SIG-M5 treated with dmso at 0.1 percent for 504 hours (cell line): ENCODE measurements around the gene PTOV1.
A peak's percentile ranks its signal among the peaks of the same experiment; 100 is the strongest.

Source experiments
- DNase-seq: peaks from one replicate; lab custom pipeline; 2025; ENCODE audit not compliant: unreplicated experiment; lab: John Stamatoyannopoulos, UW

Gene PTOV1

DNA sequence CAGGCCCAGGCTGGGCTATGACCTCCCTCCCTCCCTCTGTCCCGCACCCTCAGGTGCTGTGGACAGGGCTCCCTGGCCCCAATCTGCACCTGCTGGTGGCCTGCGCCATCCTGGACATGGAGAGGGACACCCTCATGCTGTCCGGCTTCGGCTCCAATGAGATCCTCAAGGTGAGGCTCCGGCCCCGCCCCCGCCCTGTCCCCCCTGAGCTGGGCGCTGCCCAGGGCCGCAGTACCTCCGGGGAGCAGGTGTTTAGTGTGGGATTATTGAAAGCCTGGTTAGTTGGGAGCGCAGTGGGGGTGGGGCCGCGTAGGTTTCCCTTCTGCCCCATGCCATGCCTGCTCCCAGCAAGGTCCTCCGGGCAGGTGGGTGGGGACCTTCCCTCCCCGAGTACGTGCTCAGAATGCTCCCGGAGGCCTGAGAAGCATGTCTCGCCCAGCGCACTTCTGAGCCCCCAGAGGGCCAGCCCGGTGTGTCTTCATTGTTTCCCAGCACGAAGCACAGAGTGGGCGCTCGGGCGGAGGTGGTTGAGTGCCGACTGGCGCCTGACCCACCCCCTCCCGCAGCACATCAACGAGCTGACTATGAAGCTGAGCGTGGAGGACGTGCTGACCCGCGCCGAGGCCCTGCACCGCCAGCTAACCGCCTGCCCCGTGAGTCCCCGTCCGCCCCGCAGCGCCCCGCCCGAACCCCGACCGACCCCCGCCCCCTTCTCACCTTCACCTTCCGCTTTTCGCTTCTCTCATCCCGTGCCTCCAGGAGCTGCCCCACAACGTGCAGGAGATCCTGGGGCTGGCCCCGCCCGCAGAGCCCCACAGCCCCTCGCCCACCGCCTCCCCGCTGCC lies 36.9 kb downstream of the PTOV1 start:
- DNase-seq, result no peak

DNA sequence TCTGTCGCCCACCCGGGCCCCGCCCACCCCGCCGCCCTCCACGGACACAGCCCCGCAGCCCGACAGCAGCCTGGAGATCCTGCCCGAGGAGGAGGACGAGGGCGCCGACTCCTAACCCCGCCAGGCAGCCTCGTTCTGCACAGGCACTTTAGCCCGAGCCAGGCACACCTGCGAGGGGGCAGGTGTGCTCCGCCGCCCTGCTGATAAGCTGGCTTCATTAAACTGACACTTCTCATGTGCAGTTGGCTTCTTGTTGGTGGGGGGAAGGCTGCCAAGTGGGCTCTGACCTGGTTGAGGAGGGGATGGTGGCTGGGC lies 37.5 kb downstream of the PTOV1 start:
- no peak for DNase-seq

DNA sequence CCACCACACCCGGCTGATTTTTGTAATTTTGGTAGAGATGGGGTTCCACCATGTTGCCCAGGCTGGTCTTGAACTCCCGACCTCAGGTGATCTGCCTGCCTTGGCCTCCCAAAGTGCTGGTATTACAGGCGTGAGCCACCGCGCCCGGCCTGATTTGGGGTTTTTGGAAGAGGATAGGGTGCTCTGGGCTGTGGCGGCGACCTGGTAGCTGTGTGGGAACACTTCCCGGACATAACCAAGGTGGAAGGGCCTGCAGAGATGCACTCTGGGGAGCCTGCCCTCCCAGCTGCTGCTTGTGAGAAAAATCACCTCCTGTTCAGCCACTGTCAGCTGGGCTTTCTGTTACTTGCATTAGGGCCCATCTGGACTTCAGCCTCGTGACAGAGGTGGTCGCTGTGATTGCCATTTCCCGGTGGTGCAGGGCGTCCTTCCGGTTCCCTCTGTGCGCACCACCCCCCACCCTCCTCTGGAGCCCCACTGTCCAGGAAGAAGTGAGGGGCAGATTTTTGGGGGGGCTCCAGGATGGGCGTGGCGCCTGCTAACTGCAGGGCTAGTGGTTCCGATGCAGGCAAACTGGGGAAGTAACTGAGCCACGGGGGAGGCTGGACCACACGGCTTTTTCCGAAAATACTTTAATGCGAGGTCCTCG lies 38.2 kb downstream of the PTOV1 start:
- DNase-seq, result no peak

DNA sequence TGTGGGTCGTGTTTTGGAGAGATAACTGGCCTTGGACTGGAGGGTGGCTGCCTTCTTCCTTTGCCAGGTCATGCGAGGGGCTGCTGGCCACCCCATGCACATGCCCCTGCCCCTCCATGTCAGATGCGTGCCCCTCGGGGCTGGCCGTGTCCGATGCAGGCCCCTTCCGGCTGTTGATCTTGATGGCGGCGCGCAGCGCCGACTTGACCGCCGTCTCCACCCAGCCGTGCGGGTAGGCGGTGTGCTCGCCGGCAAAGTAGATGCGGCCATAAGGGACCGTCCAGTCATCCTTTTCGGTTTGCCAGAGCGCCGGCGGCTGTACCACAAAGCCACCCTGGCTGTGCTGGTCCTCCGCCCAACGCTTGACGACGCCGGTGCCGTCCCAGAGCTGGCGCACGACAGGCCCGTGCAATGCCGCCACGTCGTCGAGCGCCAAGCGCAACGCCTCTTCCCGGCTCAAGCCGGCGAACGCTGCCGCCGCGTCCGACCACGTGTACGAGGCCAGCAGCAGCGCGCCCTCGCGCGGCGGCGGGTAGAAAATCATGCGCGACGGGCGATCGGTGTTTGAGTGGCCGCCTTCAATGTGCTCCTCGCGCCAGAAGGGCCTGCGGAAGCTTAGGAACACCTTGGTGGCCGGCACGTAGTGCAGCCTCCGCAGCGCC lies 38.9 kb downstream of the PTOV1 start:
- DNase-seq, result peak; percentile 10

DNA sequence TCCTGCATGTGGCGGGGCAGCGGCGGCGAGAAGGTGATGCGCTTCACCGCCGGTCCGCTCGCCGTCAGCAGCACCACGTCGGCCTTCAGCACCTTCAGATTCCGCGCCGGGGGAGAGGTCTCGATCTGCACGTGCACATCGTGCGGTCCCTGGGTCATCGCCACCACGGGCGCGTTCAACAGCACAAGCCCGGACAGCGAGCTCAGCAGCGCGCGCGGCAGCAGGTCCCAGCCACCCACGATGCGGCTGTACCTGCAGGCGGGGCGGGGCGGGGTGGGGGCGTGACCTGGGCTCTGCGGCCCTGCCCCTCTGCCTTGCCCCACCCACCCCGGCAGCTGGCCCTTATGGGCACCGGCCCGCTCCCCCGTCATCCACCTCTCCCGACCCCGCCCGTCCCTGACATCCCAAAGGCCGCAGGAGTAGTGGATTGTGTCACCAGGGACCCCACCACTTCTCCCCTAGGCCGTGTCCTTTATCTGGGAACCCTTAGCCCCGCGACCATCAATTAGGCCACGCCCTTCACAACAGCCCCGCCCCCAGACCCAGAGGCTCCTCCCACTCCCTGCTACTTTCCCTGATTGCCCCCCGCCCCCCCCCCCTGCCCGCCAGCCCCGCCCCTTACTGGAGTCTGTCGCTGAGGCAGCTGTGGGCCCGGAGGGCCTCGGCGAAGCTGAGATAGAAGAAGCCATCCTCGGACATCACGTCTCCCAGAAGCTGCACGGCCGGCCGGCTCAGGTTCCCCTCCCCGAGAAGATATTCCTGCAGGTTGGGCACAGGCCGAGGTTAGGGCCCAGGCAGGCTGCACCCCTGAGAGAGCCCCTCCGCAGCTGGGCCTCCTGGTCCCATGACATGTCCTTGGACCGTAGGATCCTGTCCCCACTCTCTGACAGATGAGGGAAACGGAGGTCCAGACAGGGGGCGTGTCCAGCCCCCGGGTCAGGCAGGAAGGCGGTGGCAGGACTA lies 39.7 kb downstream of the PTOV1 start:
- no peak for DNase-seq

DNA sequence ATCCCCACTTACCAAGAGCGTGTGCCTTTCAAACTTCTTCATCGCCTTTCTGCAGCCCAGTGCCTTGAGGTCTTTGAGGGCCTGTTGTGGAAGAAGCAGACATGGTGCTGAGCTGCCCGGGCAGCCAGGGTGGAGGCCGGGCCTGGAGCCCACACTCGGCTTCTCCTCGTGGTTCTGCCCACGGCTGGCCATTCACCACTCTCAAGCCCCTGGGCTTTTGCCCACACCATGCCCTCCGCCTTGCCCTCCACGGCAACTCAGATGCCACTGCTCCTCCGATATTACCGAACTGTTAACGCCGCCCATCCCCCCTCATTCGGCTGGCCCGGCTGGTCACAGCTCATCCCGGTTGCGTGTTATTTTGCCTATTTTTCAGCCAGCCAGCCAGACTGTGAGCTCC lies 40.4 kb downstream of the PTOV1 start:
- no peak for DNase-seq

DNA sequence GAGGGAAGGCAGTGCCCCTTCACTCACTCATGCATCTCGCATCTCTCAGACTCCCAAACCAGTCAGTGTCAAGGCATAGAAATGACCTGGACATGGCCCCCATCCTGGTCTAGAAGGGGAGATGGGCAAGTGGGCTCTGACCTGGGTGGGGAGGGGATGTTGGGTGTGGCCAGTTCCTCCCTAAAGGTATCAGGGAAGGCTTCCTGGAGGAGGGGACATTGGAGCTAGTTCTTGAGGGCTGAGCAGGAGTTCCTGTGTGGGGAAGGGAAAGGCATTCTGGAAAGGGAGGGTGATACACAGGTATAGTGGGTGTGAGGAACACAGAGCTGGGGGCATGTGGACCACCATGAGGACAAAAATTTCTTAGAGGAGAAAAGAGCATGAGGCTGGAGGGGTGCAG lies 41.8 kb downstream of the PTOV1 start:
- no peak for DNase-seq

DNA sequence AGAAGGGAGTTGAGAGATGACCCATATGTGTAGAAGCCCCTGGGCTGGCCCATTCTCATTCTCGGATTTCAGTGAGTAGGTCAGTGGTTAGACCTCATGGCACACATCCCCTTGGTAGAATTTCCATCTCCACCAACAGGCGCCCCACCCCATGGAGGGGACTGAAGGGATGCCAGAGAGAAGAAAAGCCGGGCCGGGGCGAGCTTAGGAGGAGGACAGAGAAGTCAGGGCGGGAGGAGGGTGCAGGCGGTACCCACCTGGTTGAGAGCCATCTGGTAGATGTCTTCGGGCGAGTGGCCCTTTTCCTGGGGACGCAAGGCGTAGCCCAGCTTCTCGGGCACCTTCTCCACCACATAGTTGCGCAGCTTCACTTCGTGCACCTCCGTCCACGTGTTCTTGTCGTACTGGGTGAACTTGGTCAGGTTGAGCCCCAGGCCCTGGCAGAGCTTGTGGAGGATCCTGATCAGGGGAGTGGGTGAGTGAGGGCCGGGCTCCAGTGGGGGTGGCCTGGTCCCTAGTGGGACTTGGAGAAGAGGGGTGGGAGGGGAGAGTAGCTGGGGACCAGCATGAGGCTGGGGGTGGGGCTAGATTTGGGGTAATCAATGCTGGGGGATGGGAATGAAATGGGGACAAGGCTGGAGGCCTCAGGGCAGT lies 43.2 kb downstream of the PTOV1 start:
- DNase-seq, result no peak

DNA sequence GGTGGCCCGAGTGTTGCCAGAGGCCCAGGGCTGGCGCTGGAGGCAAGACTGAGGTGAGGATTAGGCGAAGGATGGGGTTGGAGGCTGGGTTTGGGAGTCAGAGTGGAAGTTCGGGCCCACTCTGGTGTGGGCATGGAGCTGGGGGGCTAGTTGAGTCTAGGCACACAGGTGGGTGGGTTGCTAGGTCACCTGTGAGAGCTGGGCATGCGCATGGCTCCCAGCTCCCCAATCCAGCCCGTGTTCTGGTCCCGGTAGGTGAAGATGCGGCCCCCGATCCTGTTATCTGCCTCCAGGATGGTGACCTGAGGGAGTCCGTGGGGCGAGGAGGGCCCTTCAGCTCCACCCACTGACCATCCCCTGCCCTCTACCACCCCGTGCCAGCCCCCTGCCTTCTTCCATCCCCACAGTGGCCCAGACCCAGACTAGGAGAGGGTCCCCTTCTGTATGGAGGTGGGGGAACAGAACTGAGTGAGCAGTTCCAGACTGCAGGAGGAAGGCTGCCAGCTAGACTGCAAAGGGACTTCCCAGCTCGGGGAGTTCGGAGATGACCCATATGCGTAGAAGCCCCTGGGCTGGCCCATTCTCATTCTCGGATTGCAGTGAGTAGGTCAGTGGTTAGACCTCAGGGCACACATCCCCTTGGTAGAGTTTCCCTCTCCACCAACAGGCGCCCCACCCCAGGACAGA lies 44.1 kb downstream of the PTOV1 start:
- DNase-seq, result no peak

DNA sequence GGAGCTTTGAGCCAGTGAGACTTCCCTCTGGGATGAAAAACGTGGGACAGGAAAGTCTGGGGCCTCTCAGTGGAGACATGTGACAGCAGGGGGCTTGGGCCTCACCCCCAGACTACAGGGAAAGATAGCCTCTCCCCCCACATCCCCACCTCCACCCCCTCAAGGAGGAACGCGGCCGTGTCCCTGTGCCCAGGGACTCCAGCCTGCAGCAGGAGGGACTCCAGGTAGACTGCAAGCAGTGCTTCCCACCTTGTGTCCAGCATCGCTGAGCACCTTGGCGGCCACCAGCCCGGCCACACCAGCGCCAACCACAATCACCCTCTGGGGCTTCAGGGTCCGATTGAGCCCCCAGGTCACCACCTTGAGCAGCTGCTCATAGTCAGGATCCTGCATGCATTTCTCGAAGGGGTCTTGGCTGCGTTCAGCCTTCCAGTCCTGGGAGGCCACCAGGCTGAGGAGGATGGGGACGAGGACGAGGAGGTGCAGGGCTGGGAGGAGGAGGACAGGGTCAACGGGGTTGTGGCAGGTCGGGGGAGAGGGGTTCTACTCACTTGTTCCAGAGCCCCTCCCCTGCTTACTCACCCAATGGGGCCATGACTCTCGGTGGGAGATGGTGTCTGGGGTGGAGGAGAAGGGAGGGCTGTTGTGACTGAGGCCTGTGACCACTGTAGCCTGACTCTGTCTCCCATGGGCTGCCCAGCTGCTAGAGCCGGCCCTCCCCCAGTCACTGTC lies 44.8 kb downstream of the PTOV1 start:
- DNase-seq, result no peak

DNA sequence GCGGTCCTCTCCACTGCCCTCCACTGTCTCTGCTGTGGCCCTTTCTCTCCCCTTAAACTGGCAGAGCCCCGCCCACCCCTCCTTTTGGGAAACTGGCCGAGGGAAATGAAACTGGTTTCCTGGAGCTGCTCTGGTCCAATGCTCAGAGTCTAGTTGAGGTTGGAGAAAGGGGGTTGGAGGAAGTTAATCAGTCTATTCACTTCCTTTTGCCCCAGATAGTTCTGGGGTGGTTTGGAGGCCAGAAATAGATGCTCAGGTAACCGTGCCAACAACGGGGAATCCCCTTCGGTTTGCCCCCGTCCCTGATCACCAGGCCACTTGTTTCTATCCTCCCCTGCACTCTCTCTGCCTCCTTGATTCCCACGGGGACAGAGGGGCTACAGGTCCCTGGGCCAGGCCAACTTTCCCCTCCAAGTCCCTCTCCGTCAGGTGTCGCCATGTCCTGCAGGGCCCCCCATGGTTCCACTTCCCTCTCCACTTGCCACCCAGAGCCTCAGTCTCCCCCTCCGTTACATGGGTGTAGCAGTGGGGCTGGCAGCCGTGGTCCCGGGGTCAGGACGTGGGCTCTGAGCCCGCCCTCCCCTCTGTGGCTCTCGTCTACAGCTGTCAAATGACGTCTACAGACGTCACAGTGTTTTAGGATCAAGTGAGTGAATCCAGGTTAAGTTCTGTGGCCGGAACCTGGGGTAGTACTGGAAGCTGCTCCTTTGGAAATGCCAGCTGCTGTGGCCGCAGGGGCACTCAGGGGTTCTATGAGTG lies 46.1 kb downstream of the PTOV1 start, which contains the start of gene IL4I1:
TSS of gene IL4I1 (minus strand) at position 25 of the 759 bp plus-strand sequence. CDS start 727 bp downstream, outside the sequence.
- peak; percentile 88 for DNase-seq

DNA sequence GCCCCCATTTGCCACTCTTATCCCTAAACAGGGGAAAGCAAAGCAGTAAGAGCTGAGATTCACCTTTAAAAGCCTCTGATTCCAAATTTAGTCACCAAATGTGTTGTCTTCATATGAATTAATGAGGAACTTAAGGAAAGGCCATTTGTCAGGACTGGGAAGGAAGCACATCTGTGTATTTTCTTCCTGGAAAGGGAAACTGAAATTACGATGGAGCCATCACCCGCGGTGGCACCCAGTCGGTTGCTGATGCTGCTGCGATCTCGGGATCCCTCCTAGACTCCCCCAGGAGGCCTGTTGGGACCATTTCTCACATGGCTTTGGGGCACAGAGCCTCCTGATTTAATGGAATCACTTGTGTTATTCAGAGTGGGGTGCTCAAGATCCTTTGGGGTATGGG lies 53.2 kb downstream of the PTOV1 start:
- DNase-seq, result no peak

DNA sequence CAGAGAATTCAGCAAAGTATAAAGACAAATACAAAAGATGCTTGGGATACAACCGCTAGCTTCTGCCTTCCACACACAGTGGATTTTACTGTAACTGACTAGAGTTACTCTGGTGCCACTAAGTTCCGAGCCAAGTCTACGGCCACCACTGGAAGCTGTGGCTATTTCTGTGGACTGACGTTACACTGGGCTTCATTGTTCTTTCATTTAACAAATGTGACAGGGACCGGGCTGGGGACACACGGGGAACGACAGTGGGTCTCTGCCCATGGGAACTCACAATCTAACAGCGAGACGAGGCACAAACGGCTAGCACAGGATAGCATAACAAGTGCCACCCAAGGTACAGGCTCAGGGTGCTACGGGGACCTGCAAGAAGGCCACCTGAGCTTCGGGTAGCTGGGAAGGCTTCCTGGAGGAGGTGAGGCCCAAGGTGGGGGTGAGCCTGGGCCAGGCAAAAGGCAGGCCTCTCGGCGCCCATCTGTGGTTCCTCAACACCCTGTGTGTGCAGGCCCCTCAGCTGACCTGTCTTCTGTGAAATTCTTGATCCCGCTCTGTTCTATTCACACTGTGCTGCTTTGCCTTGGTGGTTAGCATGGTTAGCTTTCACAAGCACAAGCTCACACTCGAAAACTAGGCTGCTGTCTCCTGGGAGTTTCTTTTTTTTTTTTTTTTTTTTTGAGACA lies 56.1 kb downstream of the PTOV1 start:
- no peak for DNase-seq

DNA sequence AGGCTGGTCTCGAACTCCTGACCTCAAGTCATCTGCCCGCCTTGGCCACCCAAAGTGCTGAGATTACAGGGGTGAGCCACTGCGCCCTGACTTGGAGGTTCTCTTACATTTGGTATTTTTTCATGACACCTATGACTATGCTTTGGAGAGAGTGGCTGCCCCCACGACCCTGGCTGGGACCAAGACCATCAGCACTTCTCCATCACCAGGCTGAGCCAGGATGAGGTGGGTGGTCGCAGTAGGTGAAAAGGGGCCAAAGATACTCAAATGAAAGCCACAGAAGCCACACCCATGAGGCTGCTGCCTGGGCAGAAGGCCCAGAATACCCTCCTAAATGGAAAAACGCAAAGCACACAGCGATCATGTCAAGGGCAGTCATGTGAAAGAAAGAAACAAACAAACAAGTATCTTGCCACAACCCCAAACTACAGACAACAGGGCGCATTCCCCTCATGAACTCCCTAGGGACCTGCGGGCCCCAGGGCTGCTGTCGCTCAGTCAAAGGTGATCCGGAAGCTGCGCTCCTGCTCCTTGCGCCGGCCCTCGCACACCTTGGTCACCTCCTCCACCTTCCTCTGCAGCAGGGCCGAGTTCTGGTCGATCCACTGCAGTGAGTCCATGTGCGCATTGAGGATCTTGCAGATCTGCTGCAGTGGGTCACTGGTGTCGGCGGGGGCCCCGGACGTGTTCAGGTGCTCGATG lies 56.9 kb downstream of the PTOV1 start:
- DNase-seq, result no peak

DNA sequence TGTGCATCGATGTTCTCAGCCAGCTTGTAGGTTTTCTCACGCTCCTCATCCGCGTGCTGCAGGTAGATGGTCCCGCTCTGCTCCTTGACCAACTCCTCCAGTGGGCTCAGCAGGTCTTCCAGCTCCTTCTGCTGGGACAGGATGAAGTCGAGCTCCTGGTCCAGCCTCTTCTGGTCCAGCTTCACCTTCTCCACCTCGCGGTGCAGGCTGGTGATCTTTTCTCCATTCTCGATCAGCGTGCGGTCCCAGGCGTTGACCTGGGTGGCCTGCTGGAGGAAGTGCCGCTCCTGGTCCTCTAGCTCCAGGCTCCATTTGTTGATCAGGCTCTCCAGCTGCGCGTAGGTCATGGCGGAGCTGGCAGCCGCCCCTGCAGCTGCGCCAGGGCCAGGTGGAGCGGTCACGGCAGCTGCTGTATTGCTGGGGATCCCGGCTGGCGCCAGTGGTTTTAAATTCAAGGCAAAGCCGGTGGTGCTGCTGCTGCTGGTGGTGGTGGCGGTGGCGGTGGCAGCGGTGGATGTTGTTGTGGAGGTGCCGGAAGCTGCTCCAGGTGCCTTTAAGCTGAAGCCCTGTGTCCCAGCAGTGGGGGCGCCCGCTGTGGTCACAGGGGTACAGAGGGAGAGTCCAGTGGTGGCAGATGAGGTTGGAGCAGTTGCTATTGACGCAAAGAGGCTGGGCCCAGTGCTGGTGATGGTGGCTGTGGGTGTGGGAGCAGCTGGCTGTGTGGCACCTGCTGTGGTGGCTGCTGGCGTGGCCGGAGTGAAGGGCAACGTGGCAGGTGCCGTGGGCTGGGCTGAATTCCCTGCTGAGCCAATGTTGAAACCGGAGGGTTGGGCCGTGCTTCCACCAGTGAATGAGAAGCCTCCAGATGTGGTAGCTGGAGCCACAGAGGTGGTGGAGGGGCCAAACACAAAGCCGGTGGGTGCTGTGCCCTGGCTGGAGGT lies 57.8 kb downstream of the PTOV1 start:
- no peak for DNase-seq

DNA sequence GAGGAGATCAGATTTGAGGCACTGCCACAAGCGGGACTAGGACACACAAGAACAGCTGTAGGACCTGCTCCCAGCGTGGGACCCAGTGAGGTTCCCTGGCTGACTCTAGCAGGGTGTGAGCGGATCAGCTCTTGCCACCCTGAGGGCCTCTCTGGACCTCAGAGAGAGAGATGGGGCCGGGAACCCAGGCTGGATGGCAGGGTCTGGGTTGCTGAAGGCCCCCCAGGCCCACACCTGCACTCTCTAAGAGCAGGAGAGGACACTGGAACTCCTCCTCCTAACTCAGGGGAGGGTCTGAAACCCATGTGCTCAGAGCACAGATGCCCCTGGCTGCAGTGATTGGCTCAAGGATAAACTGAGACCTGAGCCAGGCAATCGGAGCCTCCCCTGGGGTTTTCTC lies 59.2 kb downstream of the PTOV1 start:
- DNase-seq, result no peak
